Measurements from ENCODE around the gene GATA2. TPM values are rescaled to one million over a fixed set of nuclear protein-coding genes. Genes with fewer than 3 reads are reported as not detected.

GATA2 gene
- total RNA-seq, 2 experiments from 2014 or later: 0.16 to 0.17 TPM

DNA sequence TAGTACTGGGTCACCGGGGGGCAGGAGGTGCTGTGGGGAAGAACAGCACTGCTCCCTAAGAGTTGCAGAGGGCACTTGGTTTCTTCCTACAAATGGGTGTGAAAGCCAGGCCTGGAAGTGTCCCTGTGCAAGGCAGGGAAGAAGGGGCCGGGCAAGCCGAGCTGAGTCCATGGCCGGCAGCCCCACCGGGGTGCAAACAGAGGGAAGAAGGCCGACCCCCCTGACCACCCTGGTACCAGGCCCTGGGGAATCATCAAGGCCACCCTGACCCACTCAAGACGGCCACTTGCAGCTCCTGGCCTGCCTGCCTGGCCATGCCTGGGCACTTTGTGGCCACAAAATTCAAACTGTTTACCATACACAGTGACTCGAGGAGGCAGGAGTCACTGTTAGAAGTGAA lies 17.6 kb downstream of the GATA2 start:
- no peaks in the 10 kb centered on the region for H3K4me1 Mint-ChIP-seq (ENCODE audit: low read depth)
- peaks cover under 1 to 11% of the 10 kb centered on the region in 2 experiments for H3K27me3 ChIP-seq (ENCODE audit: control insufficient read depth in 1 of 2, insufficient read depth in 2 of 2, low read length in 2 of 2)
- DNase-seq: no peak

DNA sequence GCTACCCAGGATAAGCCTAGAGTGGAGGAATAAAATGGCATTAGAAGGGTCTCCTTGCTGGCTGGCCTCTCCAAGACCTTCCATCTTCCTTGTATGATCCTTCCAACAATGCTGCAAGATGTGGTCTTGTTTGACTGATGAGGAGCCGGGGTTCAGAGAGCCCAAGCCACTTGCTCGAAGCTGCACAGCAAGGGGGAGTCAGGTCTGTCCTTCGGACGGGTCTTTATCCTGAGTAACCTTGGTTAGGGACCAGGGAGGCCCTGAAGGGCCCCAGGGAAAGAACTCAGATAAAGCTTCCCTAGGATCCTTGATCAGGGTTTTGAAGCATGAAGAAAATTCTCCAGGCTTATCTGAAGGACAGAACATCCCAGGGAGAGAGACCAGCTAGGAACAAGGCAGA lies 19.3 kb downstream of the GATA2 start:
- POLR2A ChIA-PET: no interaction called here
- intact Hi-C loops (cut with DNase I, micrococcal nuclease): no loop called here

More for the DNA sequence above, 17.6 kb downstream of the GATA2 start:
- H3K36me3 Mint-ChIP-seq (ENCODE audit: low read depth): no peaks in the 10 kb centered on the region
- Histone ChIP-seq H3K4me1 (ENCODE audit: insufficient read depth, low read length) (no peaks in the 10 kb centered on the region), H3K27ac (ENCODE audit: low read depth in 1 of 2, low read length in 2 of 2) (no peak overlapping the region), H3K9me3 (ENCODE audit: control insufficient read depth in 1 of 2, insufficient read depth in 1 of 2, low read length in 2 of 2) (no peaks in the 10 kb centered on the region), H3K4me3 (ENCODE audit: low read length) (no peak overlapping the region), H3K36me3 (ENCODE audit: insufficient read depth, low read length) (no peaks in the 10 kb centered on the region)
- intact Hi-C loops (cut with DNase I, micrococcal nuclease): no loop called here
- ChIA-PET CTCF (no interaction called here), POLR2A (no interaction called here)
- H3K27me3 Mint-ChIP-seq: peaks cover 53% of the 10 kb centered on the region
- H3K4me3 Mint-ChIP-seq: no peak overlapping the region
- TF ChIP-seq, protein P1, sequence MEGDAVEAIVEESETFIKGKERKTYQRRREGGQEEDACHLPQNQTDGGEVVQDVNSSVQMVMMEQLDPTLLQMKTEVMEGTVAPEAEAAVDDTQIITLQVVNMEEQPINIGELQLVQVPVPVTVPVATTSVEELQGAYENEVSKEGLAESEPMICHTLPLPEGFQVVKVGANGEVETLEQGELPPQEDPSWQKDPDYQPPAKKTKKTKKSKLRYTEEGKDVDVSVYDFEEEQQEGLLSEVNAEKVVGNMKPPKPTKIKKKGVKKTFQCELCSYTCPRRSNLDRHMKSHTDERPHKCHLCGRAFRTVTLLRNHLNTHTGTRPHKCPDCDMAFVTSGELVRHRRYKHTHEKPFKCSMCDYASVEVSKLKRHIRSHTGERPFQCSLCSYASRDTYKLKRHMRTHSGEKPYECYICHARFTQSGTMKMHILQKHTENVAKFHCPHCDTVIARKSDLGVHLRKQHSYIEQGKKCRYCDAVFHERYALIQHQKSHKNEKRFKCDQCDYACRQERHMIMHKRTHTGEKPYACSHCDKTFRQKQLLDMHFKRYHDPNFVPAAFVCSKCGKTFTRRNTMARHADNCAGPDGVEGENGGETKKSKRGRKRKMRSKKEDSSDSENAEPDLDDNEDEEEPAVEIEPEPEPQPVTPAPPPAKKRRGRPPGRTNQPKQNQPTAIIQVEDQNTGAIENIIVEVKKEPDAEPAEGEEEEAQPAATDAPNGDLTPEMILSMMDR (IDR thresholded peaks at IDR 0.05): no peak
- ATAC-seq (ENCODE audit: poor library complexity): no peak
- H3K9me3 Mint-ChIP-seq: no peaks in the 10 kb centered on the region
- H3K27ac Mint-ChIP-seq: no peak overlapping the region

DNA sequence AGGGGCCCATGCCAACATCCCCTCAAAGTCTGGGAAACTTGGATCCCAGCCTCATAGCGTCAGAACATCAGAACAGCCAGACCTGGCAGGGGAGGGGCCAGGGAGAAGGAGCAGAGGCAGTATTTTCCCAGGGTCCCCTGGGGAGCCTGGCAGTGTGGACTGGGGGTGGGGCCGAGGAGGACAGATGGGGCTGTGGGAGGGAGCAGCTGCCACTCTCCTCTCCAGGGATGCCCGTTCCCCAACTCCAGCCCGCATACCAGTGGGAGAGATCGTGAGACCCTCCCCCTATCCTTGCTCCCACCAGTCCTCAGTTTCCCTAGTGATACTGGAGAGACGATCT lies 19.9 kb downstream of the GATA2 start:
- Mint-ChIP-seq H3K27ac (no peak overlapping the region), H3K4me1 (ENCODE audit: low read depth) (no peaks in the 10 kb centered on the region), H3K36me3 (ENCODE audit: low read depth) (no peaks in the 10 kb centered on the region), H3K4me3 (no peak overlapping the region), H3K27me3 (peaks cover 31% of the 10 kb centered on the region), H3K9me3 (no peaks in the 10 kb centered on the region)
- no peak for ATAC-seq (ENCODE audit: poor library complexity)
- DNase-seq: no peak
- H3K27me3 ChIP-seq (ENCODE audit: control insufficient read depth in 1 of 2, insufficient read depth in 2 of 2, low read length in 2 of 2): peaks cover 0 to 6% of the 10 kb centered on the region in 2 experiments
- H3K4me3 ChIP-seq (ENCODE audit: low read length): no peak overlapping the region
- intact Hi-C loops (cut with DNase I, micrococcal nuclease): no loop called here
- ChIA-PET CTCF (no interaction called here), POLR2A (no interaction called here)
- H3K36me3 ChIP-seq (ENCODE audit: insufficient read depth, low read length): no peaks in the 10 kb centered on the region
- TF ChIP-seq, protein P1 (IDR thresholded peaks at IDR 0.05): no peak
- no peaks in the 10 kb centered on the region for H3K4me1 ChIP-seq (ENCODE audit: insufficient read depth, low read length)
- H3K9me3 ChIP-seq (ENCODE audit: control insufficient read depth in 1 of 2, insufficient read depth in 1 of 2, low read length in 2 of 2): no peaks in the 10 kb centered on the region
- H3K27ac ChIP-seq (ENCODE audit: low read depth in 1 of 2, low read length in 2 of 2): no peak overlapping the region

More for the DNA sequence above, 19.3 kb downstream of the GATA2 start:
- DNase-seq (no peak), ATAC-seq (ENCODE audit: poor library complexity) (no peak)
- no peaks in the 10 kb centered on the region for H3K4me1 Mint-ChIP-seq (ENCODE audit: low read depth)
- peaks cover 37% of the 10 kb centered on the region for H3K27me3 Mint-ChIP-seq
- H3K9me3 Mint-ChIP-seq: no peaks in the 10 kb centered on the region
- H3K27me3 ChIP-seq (ENCODE audit: control insufficient read depth in 1 of 2, insufficient read depth in 2 of 2, low read length in 2 of 2): peaks cover 0 to 6% of the 10 kb centered on the region in 2 experiments
- no peaks in the 10 kb centered on the region for H3K9me3 ChIP-seq (ENCODE audit: control insufficient read depth in 1 of 2, insufficient read depth in 1 of 2, low read length in 2 of 2)
- no peak overlapping the region for H3K27ac ChIP-seq (ENCODE audit: low read depth in 1 of 2, low read length in 2 of 2)
- H3K4me3 ChIP-seq (ENCODE audit: low read length): no peak overlapping the region
- no peaks in the 10 kb centered on the region for H3K4me1 ChIP-seq (ENCODE audit: insufficient read depth, low read length)
- H3K36me3 ChIP-seq (ENCODE audit: insufficient read depth, low read length): no peaks in the 10 kb centered on the region
- H3K27ac Mint-ChIP-seq: no peak overlapping the region
- CTCF ChIA-PET: no interaction called here
- TF ChIP-seq, protein P1 (IDR thresholded peaks at IDR 0.05): no peak
- no peak overlapping the region for H3K4me3 Mint-ChIP-seq
- no peaks in the 10 kb centered on the region for H3K36me3 Mint-ChIP-seq (ENCODE audit: low read depth)

Data from CD4-positive, alpha-beta T cell (primary cell).